ENCODE data around the gene PTPN13.

The PTPN13 gene

DNA sequence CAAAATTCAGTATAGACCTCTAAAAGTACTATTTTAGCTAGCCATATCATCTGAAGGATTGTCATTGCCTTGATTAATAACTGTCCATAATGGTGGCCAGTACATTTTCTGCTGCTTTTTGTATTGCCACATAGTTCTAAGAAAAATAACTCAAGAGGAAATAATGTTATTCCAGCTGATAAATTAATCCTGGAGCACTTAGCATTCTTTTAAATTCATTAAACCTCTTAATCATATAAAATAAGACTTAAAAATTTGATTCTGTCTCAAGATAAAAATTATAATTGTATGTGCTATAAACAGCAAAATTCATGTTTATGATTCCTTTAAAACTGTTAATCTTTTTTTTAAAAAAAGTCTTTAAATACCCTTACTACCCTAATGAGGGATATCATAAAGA lies 12.7 kb downstream of the PTPN13 start:
- Mint-ChIP-seq H3K36me3 (no peaks in the 10 kb centered on the region), H3K9me3 (no peaks in the 10 kb centered on the region), H3K4me3 (no peak overlapping the region), H3K4me1 (no peaks in the 10 kb centered on the region), H3K27me3 (no peaks in the 10 kb centered on the region), H3K27ac (no peak overlapping the region)
- no peak for DNase-seq
- CTCF ChIA-PET = no interaction called here

DNA sequence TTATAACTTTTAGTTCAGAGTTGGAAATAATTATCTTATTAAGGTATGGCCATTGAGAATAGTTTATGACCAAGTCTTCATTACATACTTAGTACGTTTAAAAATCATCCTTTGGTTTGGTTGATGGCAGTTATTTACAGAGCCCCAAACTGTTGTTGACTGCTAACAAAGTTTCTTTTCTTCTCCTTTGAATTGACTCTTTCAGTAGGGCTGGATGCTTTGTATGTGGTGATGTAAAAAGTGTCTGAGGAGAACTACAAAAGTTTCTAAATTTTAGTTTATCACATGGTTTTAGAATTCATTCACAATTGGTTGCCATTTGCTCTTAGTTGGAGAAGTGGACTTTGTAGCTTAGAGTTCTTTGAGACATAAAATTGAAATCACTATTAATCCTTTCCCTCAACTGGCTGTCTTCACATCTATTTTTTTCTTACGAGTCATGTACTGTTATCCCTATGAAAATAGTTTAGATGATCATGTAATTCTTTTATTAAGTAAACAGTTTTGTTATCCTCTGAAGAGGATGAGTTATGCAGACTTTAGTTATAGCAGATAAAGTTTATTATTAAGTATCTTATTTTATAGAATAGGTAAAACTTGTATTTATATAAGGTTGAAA lies 14.8 kb downstream of the PTPN13 start:
- Mint-ChIP-seq H3K36me3 (no peaks in the 10 kb centered on the region), H3K27ac (no peak overlapping the region), H3K27me3 (peaks cover 3% of the 10 kb centered on the region), H3K4me1 (no peaks in the 10 kb centered on the region), H3K9me3 (no peaks in the 10 kb centered on the region), H3K4me3 (no peak overlapping the region)
- CTCF ChIA-PET = no interaction called here
- no peak for DNase-seq

DNA sequence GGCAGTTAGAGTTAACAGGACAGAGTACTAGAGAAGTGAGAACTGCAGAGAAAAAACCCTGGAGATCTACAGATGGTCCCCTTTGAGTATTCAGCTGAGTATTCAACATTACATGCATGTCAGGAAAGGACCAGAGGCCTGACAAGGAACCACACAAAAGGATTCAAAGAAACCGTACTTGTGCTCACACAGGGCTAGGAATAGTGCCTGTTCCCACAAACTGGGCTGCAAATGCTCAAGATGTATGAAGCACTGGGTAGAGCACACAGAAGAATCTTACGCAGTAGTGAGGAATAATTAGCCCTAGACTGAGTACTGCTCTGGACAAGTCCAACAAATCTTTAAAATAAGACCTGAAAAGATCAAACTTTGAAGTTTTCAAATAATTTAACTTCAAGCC lies 17.6 kb downstream of the PTPN13 start:
- Mint-ChIP-seq H3K9me3 (no peaks in the 10 kb centered on the region), H3K36me3 (no peaks in the 10 kb centered on the region), H3K27ac (no peak overlapping the region), H3K27me3 (peaks cover 3% of the 10 kb centered on the region), H3K4me1 (no peaks in the 10 kb centered on the region), H3K4me3 (no peak overlapping the region)
- DNase-seq = no peak
- CTCF ChIA-PET = no interaction called here

DNA sequence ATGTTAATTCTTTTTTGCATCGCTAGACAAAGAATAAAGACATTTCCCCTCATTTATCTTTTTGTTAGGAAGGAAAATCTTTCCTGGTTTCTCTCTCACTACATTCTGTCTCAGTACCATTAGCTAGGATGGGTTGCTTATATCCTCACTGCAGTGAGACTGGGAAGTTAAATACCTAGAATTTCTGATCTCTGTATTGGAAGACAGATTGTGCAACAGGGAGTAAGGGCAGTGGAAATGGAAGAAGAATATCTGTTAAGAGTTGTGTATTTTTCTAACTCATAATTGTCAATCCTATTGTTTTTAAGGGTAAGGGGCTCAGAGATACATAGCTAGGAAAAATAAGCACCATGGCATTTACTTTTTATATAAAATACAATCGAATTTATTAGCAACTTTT lies 19.6 kb downstream of the PTPN13 start:
- peaks cover 3% of the 10 kb centered on the region for H3K27me3 Mint-ChIP-seq
- DNase-seq = no peak
- H3K4me3 Mint-ChIP-seq = no peak overlapping the region
- no peaks in the 10 kb centered on the region for H3K9me3 Mint-ChIP-seq
- no peaks in the 10 kb centered on the region for H3K36me3 Mint-ChIP-seq
- H3K27ac Mint-ChIP-seq = no peak overlapping the region
- H3K4me1 Mint-ChIP-seq = no peaks in the 10 kb centered on the region
- CTCF ChIA-PET = no interaction called here

DNA sequence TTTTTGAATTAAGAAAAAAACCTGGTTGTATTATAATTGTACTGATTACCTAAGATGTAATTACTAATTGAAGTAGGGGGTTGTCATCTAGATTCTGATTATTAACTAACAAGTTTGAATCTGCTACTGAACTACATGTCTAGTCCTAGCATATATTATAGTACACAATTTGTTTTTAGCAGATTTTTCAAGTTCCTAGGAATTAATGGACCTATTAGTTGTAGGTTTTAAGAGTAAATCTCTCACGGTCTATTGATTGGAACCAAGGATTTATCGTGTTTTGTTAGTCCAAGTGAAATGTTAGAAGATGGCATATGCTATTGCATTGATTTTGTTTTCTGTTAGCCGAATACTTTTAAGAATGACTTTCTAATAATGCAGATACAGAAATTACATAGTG lies 20.8 kb downstream of the PTPN13 start:
- CTCF ChIA-PET = no interaction called here
- no peaks in the 10 kb centered on the region for H3K36me3 Mint-ChIP-seq
- no peak overlapping the region for H3K27ac Mint-ChIP-seq
- peaks cover 3% of the 10 kb centered on the region for H3K27me3 Mint-ChIP-seq
- no peak overlapping the region for H3K4me3 Mint-ChIP-seq
- no peaks in the 10 kb centered on the region for H3K4me1 Mint-ChIP-seq
- no peaks in the 10 kb centered on the region for H3K9me3 Mint-ChIP-seq
- DNase-seq = no peak

DNA sequence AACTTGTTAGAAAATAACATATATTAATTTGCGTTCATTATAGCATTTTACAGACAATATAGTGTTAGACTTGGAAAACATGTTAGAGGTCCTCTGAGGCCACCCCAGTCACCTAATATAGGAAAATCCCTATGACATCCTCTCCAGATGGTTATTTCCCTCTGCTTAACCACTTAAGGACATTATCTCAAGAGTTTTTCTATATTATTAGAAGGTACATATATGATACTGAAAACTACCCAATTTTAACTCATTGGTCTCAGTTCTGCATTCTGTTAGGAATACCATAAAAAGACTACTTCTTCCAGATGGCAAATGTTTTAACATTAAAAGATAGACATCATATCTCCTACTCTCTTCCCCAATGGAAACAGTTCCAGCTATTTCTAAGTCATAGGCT lies 21.4 kb downstream of the PTPN13 start:
- Mint-ChIP-seq H3K9me3 (no peaks in the 10 kb centered on the region), H3K36me3 (no peaks in the 10 kb centered on the region), H3K4me3 (no peak overlapping the region), H3K27ac (no peak overlapping the region), H3K4me1 (no peaks in the 10 kb centered on the region), H3K27me3 (peaks cover 3% of the 10 kb centered on the region)
- CTCF ChIA-PET = no interaction called here
- DNase-seq = no peak

DNA sequence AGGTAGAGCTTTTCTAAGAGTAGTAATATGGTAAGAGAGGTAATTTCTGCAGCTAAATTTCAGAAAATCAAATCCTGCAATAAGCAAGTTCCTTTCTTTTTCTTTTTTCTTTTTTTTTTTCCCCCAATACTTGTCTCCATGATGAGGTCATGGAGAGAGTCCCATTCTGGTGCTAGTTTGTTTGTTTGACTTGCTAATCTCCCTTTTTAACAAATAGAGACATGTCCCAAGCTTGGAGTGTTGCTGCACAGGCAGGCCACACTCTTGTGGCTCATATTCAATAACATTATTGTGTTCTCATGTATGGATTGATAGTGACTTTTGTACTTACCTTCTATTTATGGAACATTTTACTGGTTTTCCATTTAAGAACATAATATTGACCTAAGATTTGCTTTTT lies 25.5 kb downstream of the PTPN13 start:
- DNase-seq = no peak
- Mint-ChIP-seq H3K36me3 (no peaks in the 10 kb centered on the region), H3K9me3 (no peaks in the 10 kb centered on the region), H3K4me1 (no peaks in the 10 kb centered on the region), H3K4me3 (no peak overlapping the region), H3K27me3 (no peaks in the 10 kb centered on the region), H3K27ac (no peak overlapping the region)
- CTCF ChIA-PET = no interaction called here

DNA sequence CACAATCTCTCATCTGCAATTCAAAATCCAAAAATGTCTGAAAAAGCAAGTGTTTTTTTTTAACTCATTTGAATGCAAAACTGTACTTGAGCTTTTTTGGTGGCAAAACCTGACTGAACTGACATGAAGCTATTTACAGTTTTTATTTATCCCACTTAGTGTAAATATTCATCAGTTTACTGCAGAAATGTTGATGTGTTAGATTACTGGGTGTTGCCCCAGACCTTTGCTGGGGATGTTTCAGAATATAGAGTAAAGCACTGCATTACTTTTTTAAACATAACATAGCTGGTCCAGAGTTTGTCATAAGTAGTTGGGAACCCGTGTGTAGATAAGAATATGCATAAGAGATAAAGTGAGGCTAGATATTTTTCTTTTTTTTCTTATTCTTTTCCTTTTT lies 27.3 kb downstream of the PTPN13 start:
- no peak overlapping the region for H3K27ac Mint-ChIP-seq
- H3K4me3 Mint-ChIP-seq = no peak overlapping the region
- no peaks in the 10 kb centered on the region for H3K9me3 Mint-ChIP-seq
- H3K27me3 Mint-ChIP-seq = no peaks in the 10 kb centered on the region
- CTCF ChIA-PET = no interaction called here
- H3K4me1 Mint-ChIP-seq = no peaks in the 10 kb centered on the region
- no peaks in the 10 kb centered on the region for H3K36me3 Mint-ChIP-seq
- DNase-seq = no peak

DNA sequence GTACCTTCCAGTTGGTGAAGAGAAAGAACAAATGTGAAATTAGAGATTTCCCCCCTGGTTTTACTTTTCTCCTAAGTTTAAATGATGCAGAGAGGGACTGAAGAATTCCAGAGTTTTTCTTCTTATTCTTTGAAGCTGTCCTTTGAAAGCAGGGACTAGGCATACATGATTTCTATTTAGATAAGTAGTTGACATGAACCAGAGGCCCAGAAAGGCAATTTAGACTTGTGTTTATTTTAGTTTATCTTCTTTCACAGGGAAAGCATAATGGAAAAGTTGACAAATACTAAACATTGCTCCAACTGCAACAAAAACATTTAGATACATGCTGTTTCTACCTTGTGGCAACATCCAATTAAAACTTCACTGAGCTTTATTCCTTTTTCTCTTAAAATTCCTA lies 32.0 kb downstream of the PTPN13 start:
- Mint-ChIP-seq H3K4me3 (no peak overlapping the region), H3K36me3 (no peaks in the 10 kb centered on the region), H3K27me3 (no peaks in the 10 kb centered on the region), H3K9me3 (no peaks in the 10 kb centered on the region), H3K27ac (no peak overlapping the region), H3K4me1 (no peaks in the 10 kb centered on the region)
- CTCF ChIA-PET = no interaction called here
- no peak for DNase-seq

DNA sequence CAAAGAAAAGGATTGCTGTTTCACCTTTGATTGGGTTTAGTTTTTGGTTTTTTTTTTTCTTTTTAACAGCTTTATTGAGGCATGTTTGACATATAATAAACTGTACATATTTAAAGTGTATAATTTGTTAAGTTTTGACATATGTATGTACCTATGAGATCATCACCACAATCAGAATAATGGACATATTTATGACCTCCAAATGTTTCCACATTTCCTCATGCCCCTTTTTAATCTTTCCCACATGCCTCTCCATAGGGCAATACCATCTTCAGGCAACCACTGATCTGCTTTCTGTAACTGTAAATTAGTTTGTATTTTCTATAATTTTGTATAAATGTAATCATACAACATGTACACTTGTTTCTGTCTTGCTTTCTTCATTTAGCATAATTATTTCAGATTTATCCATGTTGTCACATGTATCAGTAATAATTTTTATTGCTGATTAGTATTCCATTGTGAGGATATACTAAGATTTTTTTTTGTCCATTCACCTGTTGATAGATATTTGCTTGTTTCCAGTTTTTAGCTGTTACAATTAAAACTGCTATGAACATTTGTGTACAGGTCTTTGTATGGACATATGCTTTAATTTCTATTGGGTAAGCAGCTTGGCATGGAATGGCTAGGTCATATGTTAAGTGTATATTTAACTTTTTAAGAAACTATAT lies 33.5 kb downstream of the PTPN13 start:
- Mint-ChIP-seq H3K27me3 (no peaks in the 10 kb centered on the region), H3K9me3 (no peaks in the 10 kb centered on the region), H3K36me3 (no peaks in the 10 kb centered on the region), H3K4me3 (no peak overlapping the region), H3K4me1 (no peaks in the 10 kb centered on the region), H3K27ac (no peak overlapping the region)
- DNase-seq = no peak
- CTCF ChIA-PET = no interaction called here

DNA sequence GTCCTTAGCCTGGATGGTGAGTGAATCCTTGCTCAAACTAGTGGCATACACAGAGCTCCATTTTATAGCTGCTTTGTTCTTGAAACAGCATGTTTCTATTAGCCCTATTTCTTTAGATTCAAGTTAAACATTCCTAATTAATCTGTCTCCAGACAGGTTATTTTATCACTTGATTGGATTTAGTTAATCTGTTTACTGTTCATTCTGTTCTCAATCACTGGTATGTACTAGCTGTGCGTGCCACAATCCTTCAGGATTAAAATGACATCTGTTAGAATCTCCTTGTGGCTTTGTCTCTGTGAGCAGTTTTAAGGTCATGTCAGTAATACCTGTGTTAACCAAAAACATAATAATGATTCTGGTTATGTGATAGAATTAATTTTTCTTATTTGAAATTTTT lies 36.5 kb downstream of the PTPN13 start:
- H3K9me3 Mint-ChIP-seq = no peaks in the 10 kb centered on the region
- CTCF ChIA-PET = no interaction called here
- no peak overlapping the region for H3K4me3 Mint-ChIP-seq
- no peak overlapping the region for H3K27ac Mint-ChIP-seq
- H3K36me3 Mint-ChIP-seq = no peaks in the 10 kb centered on the region
- H3K4me1 Mint-ChIP-seq = no peaks in the 10 kb centered on the region
- DNase-seq = no peak
- no peaks in the 10 kb centered on the region for H3K27me3 Mint-ChIP-seq

DNA sequence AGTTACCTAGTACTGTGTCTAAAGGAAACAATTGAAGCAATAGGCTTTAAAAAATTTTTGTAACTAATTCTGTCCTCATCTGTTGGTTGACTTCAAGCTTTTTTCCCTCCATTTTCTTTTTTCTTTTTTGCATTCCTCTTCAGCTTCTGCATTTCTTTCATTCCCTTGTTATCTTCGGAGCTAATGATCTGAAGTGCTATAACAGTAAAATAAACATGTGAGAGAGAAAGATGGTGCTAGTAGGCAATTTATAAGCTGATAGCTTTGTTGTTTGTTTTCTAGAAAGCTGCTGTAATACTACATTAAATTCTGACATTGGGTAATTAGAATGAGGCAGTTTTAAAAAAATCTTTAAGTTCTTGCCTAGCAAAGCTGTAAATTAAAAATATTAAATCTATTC lies 37.1 kb downstream of the PTPN13 start:
- no peaks in the 10 kb centered on the region for H3K27me3 Mint-ChIP-seq
- no peaks in the 10 kb centered on the region for H3K4me1 Mint-ChIP-seq
- H3K36me3 Mint-ChIP-seq = no peaks in the 10 kb centered on the region
- H3K9me3 Mint-ChIP-seq = no peaks in the 10 kb centered on the region
- H3K27ac Mint-ChIP-seq = no peak overlapping the region
- no peak for DNase-seq
- CTCF ChIA-PET = no interaction called here
- H3K4me3 Mint-ChIP-seq = no peak overlapping the region

DNA sequence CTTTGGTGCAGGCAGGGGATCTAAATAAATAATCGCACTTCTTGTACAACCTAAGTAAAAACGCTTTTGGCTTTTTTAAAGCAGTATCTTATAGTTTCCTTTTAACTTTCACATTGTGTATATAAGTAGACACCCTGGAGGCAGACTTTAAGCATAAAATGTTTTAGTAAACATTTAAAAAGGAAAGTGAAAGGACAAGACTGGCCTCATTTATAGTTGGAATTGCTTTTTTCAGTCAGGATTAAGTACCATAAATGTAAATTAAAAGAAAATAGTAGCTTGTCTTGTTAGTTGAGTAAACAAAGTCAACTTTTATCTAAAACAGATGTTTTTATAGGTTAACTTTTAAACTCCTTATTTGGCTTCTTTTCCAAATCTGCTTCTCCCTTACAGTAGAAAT lies 39.7 kb downstream of the PTPN13 start:
- Mint-ChIP-seq H3K4me3 (no peak overlapping the region), H3K4me1 (no peaks in the 10 kb centered on the region), H3K36me3 (no peaks in the 10 kb centered on the region), H3K9me3 (no peaks in the 10 kb centered on the region), H3K27me3 (no peaks in the 10 kb centered on the region), H3K27ac (no peak overlapping the region)
- no peak for DNase-seq
- CTCF ChIA-PET = no interaction called here

DNA sequence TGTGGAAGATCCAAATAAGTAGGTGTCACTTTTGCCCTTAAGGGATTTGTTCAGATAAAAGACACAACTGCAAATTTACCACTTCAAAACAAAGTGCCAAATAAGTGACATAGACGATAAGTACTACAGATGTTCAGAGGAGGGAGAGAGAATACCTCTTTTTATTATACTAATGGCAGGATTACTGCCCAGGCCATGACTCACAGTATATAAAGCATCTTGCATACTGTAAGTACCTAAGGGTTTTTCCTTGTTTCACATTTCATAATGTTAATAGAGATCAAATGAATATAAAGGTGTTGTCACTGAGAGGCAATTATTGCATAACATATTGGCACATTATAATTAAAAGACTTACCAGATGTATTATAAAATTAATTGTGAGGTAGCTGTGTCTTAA lies 46.4 kb downstream of the PTPN13 start:
- Mint-ChIP-seq H3K9me3 (no peaks in the 10 kb centered on the region), H3K27me3 (no peaks in the 10 kb centered on the region), H3K36me3 (no peaks in the 10 kb centered on the region), H3K27ac (no peak overlapping the region), H3K4me3 (no peak overlapping the region), H3K4me1 (no peaks in the 10 kb centered on the region)
- CTCF ChIA-PET = no interaction called here
- DNase-seq = no peak

DNA sequence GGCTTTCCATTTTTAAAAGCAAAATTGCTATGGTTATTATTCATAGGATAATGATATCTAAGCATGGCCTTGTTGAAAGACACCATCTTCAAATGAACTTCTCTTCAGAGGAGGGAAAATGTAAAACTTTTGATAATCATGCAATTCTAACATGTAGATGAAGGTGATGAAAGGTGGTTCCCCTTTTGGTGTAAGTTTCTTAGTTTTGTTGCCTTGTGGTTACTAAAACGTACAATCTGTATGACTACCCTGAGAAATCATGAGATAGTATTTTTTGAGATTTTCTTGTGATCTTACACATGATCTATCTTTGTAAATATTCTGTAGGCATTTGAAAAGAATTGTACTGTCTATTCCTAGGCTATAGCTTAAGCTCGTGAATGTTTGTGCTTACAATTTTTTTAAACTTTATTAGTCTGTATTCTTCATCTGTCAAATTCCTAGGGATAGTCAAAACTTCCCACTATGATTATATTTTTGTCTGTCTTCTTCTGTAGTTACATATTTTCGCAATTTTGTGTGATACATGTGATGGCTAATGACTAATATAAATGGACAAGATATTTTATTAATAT lies 47.5 kb downstream of the PTPN13 start:
- H3K36me3 Mint-ChIP-seq = no peaks in the 10 kb centered on the region
- no peaks in the 10 kb centered on the region for H3K27me3 Mint-ChIP-seq
- no peak overlapping the region for H3K27ac Mint-ChIP-seq
- H3K4me1 Mint-ChIP-seq = no peaks in the 10 kb centered on the region
- H3K9me3 Mint-ChIP-seq = no peaks in the 10 kb centered on the region
- CTCF ChIA-PET = no interaction called here
- DNase-seq = no peak
- no peak overlapping the region for H3K4me3 Mint-ChIP-seq

Measured in activated naive CD4-positive, alpha-beta T cell treated with anti-CD3 and anti-CD28 coated beads, Interleukin-2, amount 10 ng/mL, durations not matched to agents 7 days and 5 days (primary cell).